HEK293T (cell line): Measurements from ENCODE around the gene ESD.

Source experiments
- CTBP1 ChIP-seq: fragments of 450-650 bp; IDR thresholded peaks from 2 replicates; pipeline ENCODE4 v1.6.1; 2016; ENCODE audit warnings: borderline replicate concordance
- ELF4 ChIP-seq: fragments of 450-650 bp; IDR thresholded peaks from 2 replicates; pipeline ENCODE4 v1.6.1; 2017; ENCODE audit warnings: antibody characterized with exemption
- FOXA1 ChIP-seq: fragments of 450-650 bp; IDR thresholded peaks from 2 replicates; pipeline ENCODE4 v1.6.1; 2016; ENCODE audit warnings: mild to moderate bottlenecking
- FOXM1 ChIP-seq: fragments of 450-650 bp; IDR thresholded peaks from 2 replicates; pipeline ENCODE4 v1.6.1; 2017; ENCODE audit warnings: mild to moderate bottlenecking, borderline replicate concordance
- HDGF ChIP-seq: fragments of 450-650 bp; IDR thresholded peaks from 2 replicates; pipeline ENCODE4 v1.6.1; 2017; ENCODE audit warnings: antibody characterized with exemption, borderline replicate concordance
- LEF1 ChIP-seq: fragments of 450-650 bp; IDR thresholded peaks from 2 replicates; pipeline ENCODE4 v1.6.1; 2017; ENCODE audit warnings: mild to moderate bottlenecking, borderline replicate concordance
- NFRKB ChIP-seq: fragments of 450-650 bp; IDR thresholded peaks from 2 replicates; pipeline ENCODE4 v1.6.1; 2016; ENCODE audit warnings: mild to moderate bottlenecking, moderate library complexity
- SP1 ChIP-seq: fragments of 450-650 bp; IDR thresholded peaks from 2 replicates; pipeline ENCODE4 v1.6.1; 2017
- TARDBP ChIP-seq: fragments of 450-650 bp; IDR thresholded peaks from 2 replicates; pipeline ENCODE4 v1.6.1; 2016
- ZNF384 ChIP-seq: fragments of 450-650 bp; IDR thresholded peaks from 2 replicates; pipeline ENCODE4 v1.6.1; 2016

DNA sequence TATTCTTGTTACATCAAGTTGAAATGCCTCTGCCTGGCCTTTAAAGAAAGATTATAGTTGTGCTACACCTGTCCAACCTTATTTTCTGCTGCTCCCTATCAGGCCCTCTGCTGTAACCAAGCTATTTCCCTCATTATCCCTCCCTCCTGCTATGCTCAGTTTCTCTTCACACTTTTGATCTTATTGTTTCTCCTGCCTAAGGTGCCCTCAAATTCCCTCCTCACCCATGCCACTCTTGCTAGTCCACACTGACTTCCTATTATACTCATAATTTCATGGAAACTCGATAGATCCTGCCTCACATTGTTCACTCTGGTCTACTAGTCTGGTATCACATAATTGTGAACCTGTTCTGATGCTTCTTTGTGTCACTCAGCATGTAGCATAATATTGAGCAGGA, 19.4 kb upstream of the ESD start:
- TF ChIP-seq CTBP1 (no peak), SP1 (no peak), NFRKB (no peak), ELF4 (no peak), FOXA1 (no peak), TARDBP (no peak), HDGF (no peak), FOXM1 (no peak), ZNF384 (no peak), LEF1 (no peak)
